Heart right ventricle (tissue), 16 donors: Measurements from ENCODE around the gene KCP. TPM values are rescaled to one million over a fixed set of nuclear protein-coding genes. Genes with fewer than 3 reads are reported as not detected.

ENCODE experiments used
- ATAC-seq, 8 donors: fragments of 200-7000 bp; cut with Tn5 transposase; one replicate each; pipeline ENCODE4 v1.9.1; 2020; ENCODE audit warnings: mild to moderate bottlenecking in 8 of 8, moderate library complexity in 8 of 8, moderate number of reproducible peaks in 1 of 8
- DNase-seq, 2 donors: peaks; one replicate each; pipeline ENCODE4 v3.0.0-alpha.2; 2020
- H3K27ac ChIP-seq, 10 donors: fragments of 200-600 bp; sonication (generic) in 2 of 10; one replicate each; pipeline versions ENCODE4 v1.5.0 to v1.8.0; 2020 to 2022; ENCODE audit warnings: mild to moderate bottlenecking in 3 of 10
- H3K27me3 ChIP-seq, 7 donors: fragments of 200-600 bp; one replicate each; pipeline ENCODE4 v1.8.0; 2021 to 2022; ENCODE audit warnings: mild to moderate bottlenecking in 2 of 7
- H3K36me3 ChIP-seq, 9 donors: fragments of 200-600 bp; sonication (generic) in 1 of 9; one replicate each; pipeline versions ENCODE4 v1.5.0 to v1.8.0; 2020 to 2022; ENCODE audit warnings: mild to moderate bottlenecking in 2 of 9
- H3K4me1 ChIP-seq, 9 donors: fragments of 200-600 bp; sonication (generic) in 1 of 9; one replicate each; pipeline versions ENCODE4 v1.5.0 to v1.8.0; 2020 to 2022; ENCODE audit warnings: mild to moderate bottlenecking in 4 of 9
- H3K4me3 ChIP-seq, 10 donors: fragments of 200-600 bp; sonication (generic) in 2 of 10; one replicate each; pipeline versions ENCODE4 v1.5.0 to v1.8.0; 2020 to 2022; ENCODE audit warnings: mild to moderate bottlenecking in 7 of 10, moderate library complexity in 2 of 10
- H3K9me3 ChIP-seq, 11 donors: fragments of 200-600 bp in 10 of 11; sonication (generic) in 2 of 11; one replicate each; pipeline versions ENCODE4 v1.5.0 to v1.8.0; 2013 to 2022; ENCODE audit warnings: mild to moderate bottlenecking in 2 of 11, control low read depth in 1 of 11, moderate library complexity in 1 of 11
- CTCF ChIP-seq, 9 donors: fragments of 200-600 bp; sonication (generic) in 2 of 9; IDR thresholded peaks; one replicate each; pipeline versions ENCODE4 v1.5.0 to v1.8.0; 2021 to 2022; ENCODE audit warnings: antibody characterized with exemption in 9 of 9, mild to moderate bottlenecking in 5 of 9, moderate library complexity in 1 of 9
- WGBS, 2 donors: extraction: QIAGEN DNeasy Blood & Tissue Kit; methylation state at CpG; one replicate each; pipeline ENCODE4 v1.1.7; 2013; ENCODE audit warnings: inconsistent platforms in 1 of 2; 5-methylcytosine and 5-hydroxymethylcytosine counted together
- intact Hi-C, 10 donors: fragments of 100-400 bp; cut with DNase I; formaldehyde crosslinking; loops; one replicate each; pipeline versions ENCODE4 v1.11.1 to v1.14.2; 2022
- polyA plus RNA-seq, 2 donors: library from polyadenylated mRNA; stranded (reverse); fragments of 200-250 nt; gene quantifications; one replicate each; pipeline ENCODE4 v1.2.3, GENCODE V29; 2013
- total RNA-seq, 10 donors: library from RNA; stranded (reverse); fragmentation: NEBNext Ultra II Directional in 3 of 10; extraction: Animal tissue kit (Norgen Biotek cat#: 25700) in 3 of 10; gene quantifications; one replicate each; pipeline versions ENCODE4 v1.2.1 to v1.2.4, GENCODE V29; 2021 to 2023
- donor health status: Arrhythmogenic right ventricular cardiomyopathy.
- donor health status: ischemic (EF 13 %, LVEDD 7.1; RV severe dilation, severe dysfunction).
- donor health status: healthy with polysubstance abuse.
- donor health status: DM: no; HTN: yes; CAD: no.
- donor health status: DM: no; HTN: no; CAD: no.
- donor health status: ischemic (EF 25% LVEDD 6.9; RV normal size, moderate dysfunction).
- donor health status: ischemic (EF 25% LVEDD 5.7; RV mildly dilated, moderate dysfunction).
- donor health status: healthy.
- donor health status: DM: yes; HTN: yes; CAD: no.
- donor health status: Ischemic cardiomyopathy.
- donor health status: ischemic (EF 35%, LVEDD 5.7; RV mildly dilated, moderate dysfunction).
- donor health status: nonischemic (EF 11% LVEDD 7.7; RV severe dilation, severe dysfunction).
- donor health status: DM: yes; HTN: yes; CAD: no.
- donor health status: PGD.
- donor health status: ischemic (EF 29% LVEDD 5.4; RV normal size, mild dysfunction).
- donor health status: nonischemic (EF 23%, LVEDD 6.1; RV moderate dilation, normal function).

KCP gene
- total and polyA plus RNA-seq, 12 donors: 0.09 to 0.44 (median 0.27) TPM

- peaks cover 0 to 63% (median 44%) of the 10 kb centered on the region in 7 donors for H3K27me3 ChIP-seq
- TF ChIP-seq CTCF (IDR thresholded peaks at IDR 0.05): no peak
- DNase-seq (no peak), ATAC-seq (no peak)
- no peaks in the 10 kb centered on the region for H3K36me3 ChIP-seq
- H3K27ac ChIP-seq: no peak overlapping the region
- WGBS, 2 donors: 87% methylated on average over 5 of the region's 5 CpGs
- intact Hi-C loops: loop anchor here in 5 of 10 donors (2.0 to 10.0 kb wide), 4 partner anchors 183 to 309 kb away; no protein-coding TSS in a partner anchor
- no peaks in the 10 kb centered on the region for H3K9me3 ChIP-seq
- H3K4me1 ChIP-seq: peaks cover 0 to 17% (median 11%) of the 10 kb centered on the region in 9 donors
- no peak overlapping the region for H3K4me3 ChIP-seq
Measured at GRCh38 chr7:128906001-128906765, 4.3 kb downstream of the KCP start.

GRCh38 chr7:128904381-128905197, 5.9 kb downstream of the KCP start:
- no peak for DNase-seq
- Histone ChIP-seq H3K27ac (no peak overlapping the region), H3K27me3 (peaks cover 0 to 50% (median 31%) of the 10 kb centered on the region in 7 donors), H3K4me3 (no peak overlapping the region), H3K4me1 (peaks cover 0 to 3% (median 2%) of the 10 kb centered on the region in 9 donors), H3K36me3 (no peaks in the 10 kb centered on the region), H3K9me3 (peaks cover 0 to 5% (median 0%) of the 10 kb centered on the region in 11 donors)
- WGBS, 2 donors: 39 to 42% methylated on average over 8 of the region's 8 CpGs
- ATAC-seq: peak in 5 of 8 donors; percentile 16 to 60 (median 25)
- TF ChIP-seq CTCF (IDR thresholded peaks at IDR 0.05): peak; percentile 5 to 67 (median 58)
- intact Hi-C loops: loop anchor here in 9 of 10 donors (1.0 to 10.0 kb wide), 5 partner anchors 186 to 310 kb away; no protein-coding TSS in a partner anchor

- intact Hi-C loops: loop anchor here in 9 of 10 donors (1.0 to 10.0 kb wide), 6 partner anchors 185 to 311 kb away; no protein-coding TSS in a partner anchor
- TF ChIP-seq CTCF (IDR thresholded peaks at IDR 0.05): no peak
Measured at GRCh38 chr7:128903621-128904361, 6.7 kb downstream of the KCP start.

More at GRCh38 chr7:128903621-128904361, 6.7 kb downstream of the KCP start:
- H3K36me3 ChIP-seq: no peaks in the 10 kb centered on the region
- peaks cover 0 to 42% (median 23%) of the 10 kb centered on the region in 7 donors for H3K27me3 ChIP-seq
- DNase-seq (no peak), ATAC-seq (peak in 4 of 8 donors; percentile 32 to 40 (median 34))
- H3K9me3 ChIP-seq: peaks cover 0 to 13% (median 0%) of the 10 kb centered on the region in 11 donors
- no peak overlapping the region for H3K27ac ChIP-seq
- H3K4me1 ChIP-seq: no peaks in the 10 kb centered on the region
- H3K4me3 ChIP-seq: no peak overlapping the region
- 84 to 85% methylated on average over 14 of the region's 14 CpGs for WGBS, 2 donors
